Measurements from ENCODE around the gene ANKFN1.

The ANKFN1 gene

DNA sequence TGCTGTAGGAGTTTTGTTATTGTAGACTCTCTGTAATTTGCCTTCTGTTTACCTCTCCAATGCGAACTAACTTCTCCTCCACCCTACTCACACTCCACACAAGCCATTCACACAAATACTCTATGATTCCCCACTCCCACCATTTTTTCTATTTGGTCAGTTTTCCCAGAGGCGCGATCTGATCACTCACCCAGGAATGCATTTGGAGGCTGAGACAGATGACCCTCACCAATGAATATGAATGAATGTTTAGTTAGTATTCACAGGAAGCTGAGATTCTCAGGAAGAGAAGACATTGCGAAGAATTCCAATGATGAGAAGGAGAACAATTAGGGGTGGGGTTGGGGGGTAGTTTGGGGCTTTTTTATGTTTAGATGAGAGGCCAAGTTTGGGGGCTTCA is 10.5 kb upstream of the ANKFN1 start:
- DNase-seq (ENCODE audit: low read depth in 3 of 3, low spot score in 1 of 3): no peak

DNA sequence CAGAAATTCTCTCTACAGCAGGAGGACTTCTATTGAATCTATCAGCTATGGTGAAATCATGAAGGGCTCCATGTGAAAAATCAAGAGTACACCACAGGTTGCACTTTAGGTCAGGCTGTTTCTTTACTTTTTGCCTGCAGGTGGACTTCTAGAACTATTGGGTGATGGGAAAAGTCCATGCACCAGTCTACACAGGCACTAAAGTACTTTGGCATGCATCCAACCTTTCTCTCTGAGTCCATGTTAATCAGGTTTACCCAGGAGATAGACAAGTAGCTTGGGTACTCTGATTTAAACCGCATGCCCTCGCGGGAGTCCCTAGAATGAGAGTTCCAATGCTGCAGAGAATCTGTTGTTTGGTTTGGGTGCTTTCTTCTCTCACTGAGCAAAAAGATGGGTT is 9.1 kb upstream of the ANKFN1 start:
- DNase-seq (ENCODE audit: low read depth in 3 of 3, low spot score in 1 of 3): no peak

DNA sequence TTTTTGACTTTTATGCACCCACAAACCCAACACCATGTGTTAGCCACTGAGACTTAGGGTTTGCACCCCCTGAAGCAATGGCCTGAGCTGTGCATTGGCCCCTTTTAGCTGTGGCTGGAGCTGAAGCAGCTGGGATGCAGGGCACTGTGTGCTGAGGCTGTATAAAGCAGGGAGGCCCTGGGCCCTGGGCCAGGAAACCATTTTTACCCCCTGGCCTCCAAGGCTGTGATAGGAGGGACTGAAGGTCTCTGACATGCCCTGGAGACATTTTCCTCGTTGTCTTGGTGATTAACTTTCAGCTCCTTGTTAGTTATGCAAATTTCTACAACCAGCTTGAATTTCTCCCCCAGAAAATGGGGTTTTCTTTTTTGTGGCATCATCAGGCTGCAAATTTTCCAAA is 6.7 kb upstream of the ANKFN1 start:
- no peak for DNase-seq (ENCODE audit: low read depth in 3 of 3, low spot score in 1 of 3)

GRCh38 chr17:56148333-56148732 is 4.9 kb upstream of the ANKFN1 start:
- DNase-seq (ENCODE audit: low read depth in 3 of 3, low spot score in 1 of 3): no peak

DNA sequence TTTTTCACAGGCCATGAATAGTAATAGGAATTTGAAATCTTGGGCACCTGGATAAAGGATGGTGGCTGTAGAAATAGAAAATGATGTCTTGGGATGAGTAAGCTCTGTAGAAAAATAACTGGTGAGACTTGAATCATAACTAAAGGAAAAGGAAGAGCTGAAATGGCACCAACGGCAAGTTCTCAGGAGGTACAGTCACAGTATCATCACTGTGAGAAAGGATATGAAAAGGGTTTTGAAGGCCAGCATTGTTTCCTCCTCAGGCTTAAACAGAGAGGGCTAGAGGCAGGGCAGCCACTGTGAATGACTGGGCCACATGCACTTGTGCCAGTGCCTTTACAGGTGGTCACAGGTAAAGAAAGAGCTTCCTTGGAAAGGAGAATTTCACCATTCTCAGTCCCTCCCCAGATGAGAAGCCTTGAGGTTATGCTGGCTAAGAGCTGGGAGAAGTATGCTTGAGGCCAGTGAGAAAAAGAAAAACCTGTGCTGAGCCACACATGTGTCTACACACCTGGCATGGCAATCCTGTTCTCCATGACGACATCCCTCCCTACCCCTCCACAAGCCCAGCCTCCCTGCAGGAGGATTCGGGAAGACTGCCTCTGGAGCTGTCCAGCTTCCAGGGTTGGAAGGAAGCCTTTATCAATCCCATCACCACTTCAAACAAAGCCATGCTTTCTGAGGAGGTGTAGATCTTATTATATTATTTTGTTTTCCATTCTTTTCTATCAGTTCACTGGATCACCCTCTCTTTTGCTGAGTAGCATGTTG is 3.8 kb upstream of the ANKFN1 start:
- DNase-seq (ENCODE audit: low read depth in 3 of 3, low spot score in 1 of 3): no peak

DNA sequence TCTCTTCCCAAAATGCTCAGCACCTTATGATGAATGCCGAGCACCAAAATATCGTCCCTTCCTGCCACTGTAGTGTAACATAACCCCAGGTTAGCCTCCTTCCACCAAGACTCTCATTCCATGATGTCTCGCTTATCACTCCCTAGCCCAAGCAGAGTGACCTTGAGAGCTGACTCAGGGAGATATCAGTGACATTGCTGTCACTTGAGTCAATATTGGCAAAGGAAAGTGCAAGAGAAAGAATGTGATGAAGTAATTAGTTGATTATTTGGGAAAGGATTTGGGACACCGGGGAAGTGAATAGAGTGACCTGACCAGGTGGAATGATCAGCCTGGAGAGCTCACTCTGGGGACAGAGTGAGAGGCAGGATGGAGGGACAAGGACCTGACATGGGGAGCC is 2.6 kb upstream of the ANKFN1 start:
- no peak for DNase-seq (ENCODE audit: low read depth in 3 of 3, low spot score in 1 of 3)

- no peak for DNase-seq (ENCODE audit: low read depth in 3 of 3, low spot score in 1 of 3)
Observed at GRCh38 chr17:56157845-56158244, 4.6 kb downstream of the ANKFN1 start.

GRCh38 chr17:56158344-56158743 is 5.1 kb downstream of the ANKFN1 start:
- no peak for DNase-seq (ENCODE audit: low read depth in 3 of 3, low spot score in 1 of 3)

DNA sequence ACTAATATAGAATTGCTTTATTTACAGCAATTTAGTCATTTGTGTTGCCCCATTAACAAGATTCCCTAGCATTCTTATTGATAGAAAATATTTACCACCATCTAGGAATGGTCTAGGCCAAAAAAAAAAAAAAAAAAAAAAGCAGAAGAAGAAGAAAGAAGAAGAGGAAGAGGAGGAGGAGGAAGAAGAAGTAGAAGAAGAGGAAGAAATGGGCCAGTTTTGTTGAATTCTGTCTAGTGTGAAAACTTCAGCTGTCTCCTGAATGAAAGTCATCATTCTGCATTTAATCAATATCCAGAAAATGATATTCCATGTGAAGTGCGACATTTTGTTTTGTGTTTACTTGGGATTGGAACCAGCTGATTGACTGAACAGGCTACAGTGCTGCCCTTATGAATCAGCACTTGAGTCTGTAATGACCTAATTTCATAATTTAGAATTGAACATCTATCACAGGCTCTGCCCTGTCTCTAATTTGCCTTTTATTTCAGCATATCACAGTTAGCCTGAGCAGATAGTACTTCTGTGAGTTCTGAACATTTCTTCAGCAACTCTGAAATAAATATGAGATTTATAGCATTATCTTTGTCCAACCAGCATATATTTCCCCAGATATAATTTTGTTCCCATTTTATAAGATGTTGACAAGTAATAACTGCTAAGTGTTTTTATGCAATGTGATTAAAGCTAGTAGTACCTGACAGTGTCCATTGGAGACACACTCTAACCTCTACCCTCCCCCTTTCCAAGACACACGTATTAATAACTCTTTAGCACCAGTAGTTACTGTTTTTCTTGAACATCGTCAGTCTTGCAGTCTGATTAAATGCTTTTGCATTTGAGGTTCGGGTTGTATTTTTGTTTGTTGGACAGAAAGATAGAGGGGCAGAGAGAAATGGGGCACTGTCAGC is 5.9 kb downstream of the ANKFN1 start:
- DNase-seq (ENCODE audit: low read depth in 3 of 3, low spot score in 1 of 3): no peak

GRCh38 chr17:56159826-56160380 is 6.6 kb downstream of the ANKFN1 start:
- DNase-seq (ENCODE audit: low read depth in 3 of 3, low spot score in 1 of 3): no peak

- no peak for DNase-seq (ENCODE audit: low read depth in 3 of 3, low spot score in 1 of 3)
Observed at GRCh38 chr17:56160422-56160821, 7.1 kb downstream of the ANKFN1 start.

- DNase-seq (ENCODE audit: low read depth in 3 of 3, low spot score in 1 of 3): no peak
Observed at GRCh38 chr17:56165072-56165641, 11.9 kb downstream of the ANKFN1 start.

- DNase-seq (ENCODE audit: low read depth in 3 of 3, low spot score in 1 of 3): no peak
Observed at GRCh38 chr17:56167491-56167890, 14.2 kb downstream of the ANKFN1 start.

GRCh38 chr17:56169621-56170020 is 16.3 kb downstream of the ANKFN1 start:
- no peak for DNase-seq (ENCODE audit: low read depth in 3 of 3, low spot score in 1 of 3)

DNA sequence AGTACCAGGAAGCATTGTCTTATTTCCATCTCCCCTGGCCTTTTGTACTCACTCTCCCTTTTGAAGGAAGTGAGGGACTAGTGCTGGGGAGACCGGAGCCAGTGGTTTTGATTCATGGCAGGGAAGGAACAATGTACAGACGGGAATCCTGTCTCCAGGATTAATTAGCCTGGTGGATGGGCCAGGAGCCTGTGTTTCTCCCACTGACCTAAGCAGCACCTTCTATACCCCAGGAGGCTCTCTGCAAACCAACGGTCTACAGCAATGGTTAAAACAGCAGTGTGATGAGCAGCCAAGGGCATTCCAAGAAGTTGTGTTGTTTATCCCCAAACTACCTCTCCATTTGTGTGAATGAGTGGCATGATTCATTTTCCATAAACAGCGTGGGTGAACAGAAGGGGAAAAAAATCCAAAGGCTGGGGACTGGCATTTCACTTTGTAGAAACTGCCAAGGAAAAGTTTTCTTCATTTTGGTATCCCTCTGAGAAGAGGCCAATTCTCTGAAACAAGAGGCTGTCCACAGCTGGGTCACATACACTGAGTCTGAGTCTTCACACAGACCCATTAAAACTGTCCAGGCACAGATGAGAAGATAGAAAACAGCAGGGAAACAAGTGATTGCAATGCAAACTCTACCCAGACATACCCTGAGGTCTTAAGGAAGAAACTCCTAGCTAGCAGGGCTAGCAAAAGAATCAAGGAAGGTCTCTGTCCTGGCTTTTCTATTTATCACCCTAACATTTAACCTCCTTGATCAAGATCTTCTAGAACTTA is 18.1 kb downstream of the ANKFN1 start:
- no peak for DNase-seq (ENCODE audit: low read depth in 3 of 3, low spot score in 1 of 3)

DNA sequence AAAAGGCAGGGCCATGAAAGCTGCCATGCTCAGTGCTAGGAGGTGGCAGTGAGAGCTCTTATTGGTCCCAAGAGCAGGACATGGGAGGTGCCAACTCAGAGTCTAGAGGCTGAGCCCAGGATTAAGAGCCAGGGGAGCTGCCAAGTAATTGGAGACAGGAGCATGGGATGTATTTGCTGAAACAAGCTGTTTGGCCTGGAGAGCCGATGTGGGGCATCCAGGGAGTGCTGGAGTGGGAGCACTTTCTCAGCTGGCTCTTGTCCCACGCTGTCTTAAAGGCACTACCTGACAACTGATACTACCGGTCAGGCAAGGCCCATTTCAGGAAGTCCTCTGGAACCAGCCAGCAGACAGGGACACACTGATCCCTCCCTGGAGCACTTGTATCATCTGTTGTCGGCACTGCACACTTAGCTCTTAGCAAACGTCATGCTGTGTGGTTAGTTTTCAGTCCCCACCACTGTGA is 19.3 kb downstream of the ANKFN1 start:
- DNase-seq (ENCODE audit: low read depth in 3 of 3, low spot score in 1 of 3): no peak

DNA sequence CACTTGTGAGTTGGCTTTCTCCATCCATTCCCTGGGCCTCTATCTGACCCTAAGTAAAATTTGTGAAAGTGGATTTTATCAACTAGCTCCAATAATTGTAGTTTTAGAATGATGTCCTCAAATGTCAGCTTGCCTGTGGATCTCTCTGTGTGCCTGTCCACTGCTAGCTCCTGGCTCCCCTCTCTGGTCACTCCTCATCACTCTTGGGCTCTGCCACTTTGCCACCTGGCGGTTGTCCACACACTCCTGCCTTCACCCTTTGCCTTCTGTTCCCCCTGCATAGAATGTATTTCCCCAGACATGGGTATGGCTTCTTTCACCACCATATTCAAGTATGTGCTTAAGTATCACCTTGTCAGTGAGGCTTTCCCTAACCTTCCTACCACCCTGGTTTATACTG is 19.8 kb downstream of the ANKFN1 start:
- no peak for DNase-seq (ENCODE audit: low read depth in 3 of 3, low spot score in 1 of 3)

- no peak for DNase-seq (ENCODE audit: low read depth in 3 of 3, low spot score in 1 of 3)
Observed at GRCh38 chr17:56173958-56174835, 20.9 kb downstream of the ANKFN1 start.

GRCh38 chr17:56175299-56175955 is 22.2 kb downstream of the ANKFN1 start:
- no peak for DNase-seq (ENCODE audit: low read depth in 3 of 3, low spot score in 1 of 3)

Measured in stimulated activated CD4-positive, alpha-beta T cell treated with anti-CD3 and anti-CD28 coated beads, TNF-alpha, amount 100 ng/mL, for 1 hour (primary cell).